GM11168 (cell line): ENCODE measurements around the gene TOM1.

Source experiments
- in situ Hi-C: fragments of 300-500 bp; cut with MboI; formaldehyde crosslinking; loops from one replicate; pipeline ENCODE4 v1.12.0; 2022; ENCODE audit warnings: low sequenced_read_pairs; ENCODE audit not compliant: unreplicated experiment

The TOM1 gene

GRCh38 chr22:35306350-35306967 is 6.8 kb downstream of the TOM1 start:
- in situ Hi-C loops: no loop called here

GRCh38 chr22:35307372-35307771 is 7.7 kb downstream of the TOM1 start:
- in situ Hi-C loops: no loop called here

- in situ Hi-C loops: no loop called here
Observed at GRCh38 chr22:35307892-35308291, 8.2 kb downstream of the TOM1 start.

GRCh38 chr22:35308480-35309021 is 8.9 kb downstream of the TOM1 start:
- in situ Hi-C loops: no loop called here

- in situ Hi-C loops: no loop called here
Observed at GRCh38 chr22:35310556-35311550, 11.2 kb downstream of the TOM1 start.

- in situ Hi-C loops: no loop called here
Observed at GRCh38 chr22:35311551-35311999, 11.9 kb downstream of the TOM1 start.

- in situ Hi-C loops: no loop called here
Observed at GRCh38 chr22:35312198-35313059, 12.7 kb downstream of the TOM1 start.

- in situ Hi-C loops: no loop called here
Observed at GRCh38 chr22:35313311-35314121, 13.8 kb downstream of the TOM1 start.

GRCh38 chr22:35314161-35314942 is 14.7 kb downstream of the TOM1 start:
- in situ Hi-C loops: no loop called here

- in situ Hi-C loops: no loop called here
Observed at GRCh38 chr22:35315141-35315854, 15.6 kb downstream of the TOM1 start.

GRCh38 chr22:35315855-35316745 is 16.4 kb downstream of the TOM1 start:
- in situ Hi-C loops: no loop called here

- in situ Hi-C loops: no loop called here
Observed at GRCh38 chr22:35316751-35317150, 17.1 kb downstream of the TOM1 start.

GRCh38 chr22:35317680-35318290 is 18.1 kb downstream of the TOM1 start:
- in situ Hi-C loops: no loop called here

GRCh38 chr22:35318346-35319215 is 18.9 kb downstream of the TOM1 start:
- in situ Hi-C loops: no loop called here

GRCh38 chr22:35319244-35319985 is 19.7 kb downstream of the TOM1 start:
- in situ Hi-C loops: no loop called here
